GM12878 (cell line): ENCODE data around the gene SUFU. TPM values are rescaled to one million over a fixed set of nuclear protein-coding genes. Genes with fewer than 3 reads are reported as not detected.

ENCODE experiments used
- ATAC-seq: fragments of 200-7000 bp; cut with Tn5 transposase; 3 replicates; pipeline ENCODE4 v1.9.1; 2020; ENCODE audit warnings: mild to moderate bottlenecking, moderate library complexity
- BruUV-seq: library from RNA; stranded (reverse); fragments of 400-500 nt; replicated peaks from 2 replicates; lab custom pipeline; 2021; lab: Mats Ljungman, UMichigan
- CTCF ChIA-PET: fragments of 300-600 bp; sonication (Branson Sonifier 250); formaldehyde crosslinking; extraction: SDS; loops from one replicate; lab custom pipeline; 2021; ENCODE audit warnings: inconsistent platforms; lab: Yijun Ruan, JAX
- POLR2A ChIA-PET: fragments of 350-600 bp; formaldehyde crosslinking; extraction: SDS; loops from one replicate; lab custom pipeline; 2021; ENCODE audit warnings: inconsistent platforms; lab: Charles Lee
- RAD21 ChIA-PET: fragments of 300-600 bp; sonication (Branson Sonifier 250); formaldehyde crosslinking; loops from one replicate; lab custom pipeline; 2023; ENCODE audit warnings: antibody characterized with exemption; ENCODE audit not compliant: unreplicated experiment; lab: Charles Lee
- SMC1A ChIA-PET: fragments of 300-600 bp; sonication (Branson Sonifier 250); formaldehyde crosslinking; loops from one replicate; lab custom pipeline; 2023; ENCODE audit not compliant: unreplicated experiment, uncharacterized antibody; lab: Charles Lee
- DNase-seq: peaks from one replicate; pipeline ENCODE4 v3.0.0-alpha.2; 2011; ENCODE audit warnings: low read depth, low spot score
- FAIRE-seq: peaks from 3 replicates; lab custom pipeline; 2011; peaks lifted over from hg19 to GRCh38; lab: Jason Lieb, UNC
- H2AFZ ChIP-seq: 2 replicates; pipeline ENCODE4 v1.6.0; 2011; ENCODE audit warnings: low read depth, low read length, control low read depth; ENCODE audit not compliant: control insufficient read depth
- H3K27ac ChIP-seq: 2 replicates; pipeline ENCODE4 v1.5.1; 2011; ENCODE audit warnings: control low read depth; ENCODE audit not compliant: control insufficient read depth, insufficient read depth
- H3K27me3 ChIP-seq, 2 experiments: replicated peaks in 1 of 2; 2 replicates each; pipeline versions ENCODE4 v1.6.0 to v1.6.1; 2011; ENCODE audit warnings: low read length in 1 of 2; ENCODE audit not compliant: control insufficient read depth in 2 of 2, insufficient read depth in 2 of 2
- H3K36me3 ChIP-seq, 2 experiments: 2 replicates each; pipeline ENCODE4 v1.5.1; 2011; ENCODE audit warnings: low read length in 1 of 2; ENCODE audit not compliant: control insufficient read depth in 2 of 2, insufficient read depth in 2 of 2
- H3K4me1 ChIP-seq: 2 replicates; pipeline ENCODE4 v1.6.1; 2011; ENCODE audit warnings: mild to moderate bottlenecking, low read length, moderate library complexity, mixed read lengths; ENCODE audit not compliant: control insufficient read depth, insufficient read depth
- H3K4me2 ChIP-seq: 2 replicates; pipeline ENCODE4 v1.6.0; 2011; ENCODE audit warnings: control low read depth; ENCODE audit not compliant: control insufficient read depth, insufficient read depth
- H3K4me3 ChIP-seq: fragments of 200-600 bp; sonication (generic); 2 replicates; pipeline ENCODE4 v1.5.1; 2016
- H3K79me2 ChIP-seq: 2 replicates; pipeline ENCODE4 v1.6.0; 2011; ENCODE audit warnings: low read length; ENCODE audit not compliant: control insufficient read depth, insufficient read depth
- H3K9ac ChIP-seq: 2 replicates; pipeline ENCODE4 v1.8.0; 2011; ENCODE audit warnings: low read length, control low read depth, mixed read lengths; ENCODE audit not compliant: control insufficient read depth, insufficient read depth
- H3K9me3 ChIP-seq: replicated peaks from 3 replicates; pipeline ENCODE4 v1.5.1; 2011; ENCODE audit warnings: mild to moderate bottlenecking, low read length; ENCODE audit not compliant: control insufficient read depth, insufficient read depth
- H4K20me1 ChIP-seq: 2 replicates; pipeline ENCODE4 v1.6.0; 2011; ENCODE audit not compliant: control insufficient read depth, insufficient read depth
- ATF7 ChIP-seq: fragments of 450-650 bp; IDR thresholded peaks from 2 replicates; pipeline ENCODE4 v1.6.1; 2016; ENCODE audit warnings: low read depth, mild to moderate bottlenecking
- BACH1 ChIP-seq: fragments of 450-650 bp; IDR thresholded peaks from 2 replicates; pipeline ENCODE4 v1.6.1; 2017; ENCODE audit warnings: mild to moderate bottlenecking, borderline replicate concordance
- BRCA1 ChIP-seq: IDR thresholded peaks from 2 replicates; pipeline ENCODE4 v1.6.1; 2011; ENCODE audit warnings: low read depth, low read length, improper control_type of control experiment
- CBFB ChIP-seq: IDR thresholded peaks from 2 replicates; pipeline ENCODE4 v1.6.1; 2016; ENCODE audit warnings: antibody characterized with exemption, low read depth
- CHD2 ChIP-seq: IDR thresholded peaks from 2 replicates; pipeline ENCODE4 v1.6.1; 2011; ENCODE audit warnings: low read depth, low read length, improper control_type of control experiment, borderline replicate concordance
- E2F4 ChIP-seq: IDR thresholded peaks from 2 replicates; pipeline ENCODE4 v1.6.1; 2012; ENCODE audit warnings: low read depth, low read length, improper control_type of control experiment
- RBBP5 ChIP-seq: fragments of 200-600 bp; sonication (generic); conservative IDR thresholded peaks from 2 replicates; pipeline ENCODE4 v1.6.1; 2016
- RCOR1 ChIP-seq: conservative IDR thresholded peaks from 2 replicates; pipeline ENCODE4 v1.6.1; 2012; ENCODE audit warnings: low read depth, low read length, improper control_type of control experiment
- TCF3 ChIP-seq: IDR thresholded peaks from 2 replicates; pipeline ENCODE4 v1.6.1; 2012; ENCODE audit warnings: low read depth, mild to moderate bottlenecking, low read length, borderline replicate concordance; ENCODE audit not compliant: insufficient read depth
- USF1 ChIP-seq: IDR thresholded peaks from 2 replicates; pipeline ENCODE4 v1.6.1; 2011; ENCODE audit warnings: borderline replicate concordance, low read depth, mild to moderate bottlenecking, moderate library complexity, mixed read lengths, low read length; ENCODE audit not compliant: insufficient read depth; ENCODE audit errors: extremely low read length
- ZNF217 ChIP-seq: fragments of 450-650 bp; IDR thresholded peaks from 2 replicates; pipeline ENCODE4 v1.6.1; 2017; ENCODE audit warnings: antibody characterized with exemption, mild to moderate bottlenecking
- ZNF274 ChIP-seq: IDR thresholded peaks from one replicate; pipeline ENCODE4 v1.8.0; 2011; ENCODE audit not compliant: insufficient read length, insufficient read depth
- ZNF622 ChIP-seq: fragments of 450-650 bp; IDR thresholded peaks from 2 replicates; pipeline ENCODE4 v1.6.1; 2017; ENCODE audit warnings: mild to moderate bottlenecking, inconsistent platforms
- ZSCAN29 ChIP-seq: fragments of 450-650 bp; IDR thresholded peaks from 2 replicates; pipeline ENCODE4 v1.6.1; 2017; ENCODE audit warnings: mild to moderate bottlenecking, moderate library complexity
- WGBS: methylation state at CpG from one replicate; pipeline ENCODE4 v1.1.6; 2016; ENCODE audit warnings: low lambda C conversion rate; ENCODE audit not compliant: insufficient replicate concordance, insufficient coverage; ENCODE audit errors: missing lambda C conversion rate; 5-methylcytosine and 5-hydroxymethylcytosine counted together
- in situ Hi-C: fragments of 300-500 bp; cut with MboI; formaldehyde crosslinking; loops from 9 replicates; pipeline ENCODE4 v1.14.3; 2018; ENCODE audit warnings: mixed read lengths
- intact Hi-C: fragments of 100-400 bp; cut with micrococcal nuclease; formaldehyde crosslinking; loops from one replicate; pipeline ENCODE4 v1.14.2; 2022; ENCODE audit not compliant: unreplicated experiment
- polyA plus RNA-seq, 11 experiments: library from polyadenylated mRNA; depleted of rRNA in 4 of 11; unstranded in 6 of 11; stranded (reverse) in 5 of 11; fragments of >200 nt; fragmentation: Nextera tagmentation in 4 of 11; fragmentation: Illumina TruSeq in 1 of 11; extraction: Ambion mirVana in 4 of 11; extraction: Trizol in 1 of 11; gene quantifications; 1 replicate in 1 of 11; 2 replicates in 10 of 11; pipeline versions ENCODE4 v1.2.1 to v1.2.3, GENCODE V29; 2011 to 2016; ENCODE audit warnings: inconsistent platforms in 2 of 11, missing spikeins in 2 of 11, low read depth in 1 of 11
- total RNA-seq, 4 experiments: library from RNA; depleted of rRNA in 3 of 4; stranded (reverse); fragments of >200 nt in 3 of 4; fragmentation: Illumina TruSeq in 1 of 4; extraction: Trizol in 1 of 4; gene quantifications; 2 replicates each; pipeline versions ENCODE4 v1.2.1 to v1.2.3, GENCODE V29; 2013 to 2021

SUFU gene
- total and polyA plus RNA-seq, 10 of the 15 experiments (the other 5 are each of a cell fraction or from before 2014, with no cell fraction given) = 0.68 to 7.7 (median 2.4) TPM

- Histone ChIP-seq H3K27me3 (no peaks in the 10 kb centered on the region), H3K4me2 (peak overlapping the region; percentile 66; the same call in 1 of the 2 replicates), H4K20me1 (no peaks in the 10 kb centered on the region), H3K4me1 (peaks cover 16% of the 10 kb centered on the region), H3K4me3 (peak overlapping the region; percentile 32; the same call in 1 of the 2 replicates), H3K9me3 (no peaks in the 10 kb centered on the region), H2AFZ (no peak overlapping the region), H3K36me3 (no peaks in the 10 kb centered on the region), H3K27ac (no peak overlapping the region), H3K79me2 (no peaks in the 10 kb centered on the region), H3K9ac (no peak overlapping the region)
- TF ChIP-seq BACH1 = no peak
- TF ChIP-seq ZNF217 = no peak
- TF ChIP-seq RBBP5 = no peak
- no peak for TF ChIP-seq ZSCAN29
- no peak for TF ChIP-seq TCF3
- TF ChIP-seq ATF7 = no peak
- no peak for TF ChIP-seq BRCA1
- TF ChIP-seq ZNF622 = no peak
- TF ChIP-seq CHD2 = no peak
- no peak for TF ChIP-seq RCOR1
- no peak for TF ChIP-seq ZNF274
- TF ChIP-seq CBFB = no peak
- no peak for TF ChIP-seq E2F4
- TF ChIP-seq USF1 = no peak
- in situ Hi-C loops = no loop called here
- SMC1A ChIA-PET = interaction anchor here (0.9 to 3.8 kb wide), 3 partner anchors 10 to 15 kb away, joined by 3 to 23 read pairs (median 4); partner anchors contain the start of gene C10orf95
- intact Hi-C loops = loop anchor here (5.0 kb wide), 1 partner anchor 72 kb away; no protein-coding TSS in a partner anchor
- RAD21 ChIA-PET = no interaction called here
- CTCF ChIA-PET = interaction anchor here (4.5 kb wide), 1 partner anchor 42 kb away, joined by 29 read pairs; the partner anchor contains the start of gene FBXL15
- TSS peak; percentile 60 for BruUV-seq
- FAIRE-seq (no peak), DNase-seq (no peak), ATAC-seq (no peak)
- POLR2A ChIA-PET = interaction anchor here (0.7 kb wide), 1 partner anchor 35 kb away, joined by 4 read pairs; no protein-coding TSS in a partner anchor
- 90% methylated on average over 10 of the region's 10 CpGs for WGBS
Observed at GRCh38 chr10:102463983-102464382, 39.8 kb upstream of the SUFU start.
